H1 (cell line): ENCODE results near the gene GTF2E1. TPM values are rescaled to one million over a fixed set of nuclear protein-coding genes. Genes with fewer than 3 reads are reported as not detected.

Source experiments
- CTCF ChIA-PET: fragments of 300-600 bp; sonication (Branson Sonifier 250); formaldehyde crosslinking; loops from one replicate; lab custom pipeline; 2021; ENCODE audit not compliant: partially characterized antibody; lab: Charles Lee
- POLR2A ChIA-PET: fragments of 300-600 bp; sonication (Branson Sonifier 250); formaldehyde crosslinking; loops from one replicate; lab custom pipeline; 2021; ENCODE audit warnings: inconsistent platforms; ENCODE audit not compliant: partially characterized antibody; lab: Charles Lee
- DNase-seq, 2 experiments: peaks; one replicate each; pipeline versions ENCODE4 v3.0.0 to v3.0.0-alpha.2; 2010 to 2022; ENCODE audit warnings: low spot score in 2 of 2, low read depth in 1 of 2, mixed read lengths in 1 of 2
- FAIRE-seq: peaks from 2 replicates; lab custom pipeline; 2011; peaks lifted over from hg19 to GRCh38; lab: Jason Lieb, UNC
- H2AFZ ChIP-seq: 2 replicates; pipeline ENCODE4 v1.8.1; 2012; ENCODE audit warnings: low read length, inconsistent platforms
- H2AK5ac ChIP-seq: 2 replicates; pipeline ENCODE4 v1.6.1; 2013; ENCODE audit warnings: low read depth, low read length
- H2BK120ac ChIP-seq: replicated peaks from 2 replicates; pipeline ENCODE3; 2013; ENCODE audit warnings: low read depth, low read length, inconsistent platforms
- H2BK12ac ChIP-seq: 2 replicates; pipeline ENCODE4 v1.6.1; 2013; ENCODE audit warnings: low read depth, low read length
- H2BK15ac ChIP-seq: 2 replicates; pipeline ENCODE4 v1.6.1; 2013; ENCODE audit warnings: low read length
- H2BK20ac ChIP-seq: 2 replicates; pipeline ENCODE4 v1.6.1; 2013; ENCODE audit warnings: low read length
- H2BK5ac ChIP-seq: 2 replicates; pipeline ENCODE4 v1.6.1; 2013; ENCODE audit warnings: low read depth, low read length
- H3K14ac ChIP-seq: 2 replicates; pipeline ENCODE4 v1.6.1; 2013; ENCODE audit warnings: inconsistent platforms; ENCODE audit not compliant: insufficient read length
- H3K18ac ChIP-seq: 2 replicates; pipeline ENCODE4 v1.6.1; 2013; ENCODE audit warnings: low read length; ENCODE audit errors: extremely low read depth
- H3K23ac ChIP-seq: 2 replicates; pipeline ENCODE4 v1.6.1; 2013; ENCODE audit warnings: inconsistent platforms; ENCODE audit not compliant: insufficient read length
- H3K23me2 ChIP-seq: 2 replicates; pipeline ENCODE4 v1.6.1; 2013; ENCODE audit warnings: low read depth, low read length
- H3K27ac ChIP-seq: 2 replicates; pipeline ENCODE4 v1.6.1; 2011; ENCODE audit warnings: low read depth, low read length, inconsistent platforms
- H3K27me3 ChIP-seq, 4 experiments: replicated peaks in 1 of 4; 1 replicate in 1 of 4; 2 replicates in 3 of 4; pipeline versions ENCODE4 v1.6.1 to v1.8.1; 2011 to 2013; ENCODE audit warnings: low read length in 3 of 4, mild to moderate bottlenecking in 3 of 4, inconsistent platforms in 2 of 4, mixed read lengths in 2 of 4, moderate library complexity in 1 of 4; ENCODE audit not compliant: control insufficient read depth in 3 of 4, insufficient read depth in 3 of 4; ENCODE audit errors: extremely low read depth in 1 of 4
- H3K36me3 ChIP-seq, 4 experiments: 2 replicates each; pipeline versions ENCODE4 v1.6.1 to v1.8.1; 2011 to 2013; ENCODE audit warnings: mild to moderate bottlenecking in 4 of 4, low read length in 3 of 4, moderate library complexity in 2 of 4, control low read depth in 1 of 4, inconsistent platforms in 1 of 4; ENCODE audit not compliant: insufficient read depth in 4 of 4, control insufficient read depth in 2 of 4
- H3K4ac ChIP-seq: replicated peaks from 2 replicates; pipeline ENCODE3; 2013; ENCODE audit warnings: low read length, low read depth, mixed read lengths, inconsistent platforms; ENCODE audit not compliant: insufficient read length
- H3K4me1 ChIP-seq, 4 experiments: replicated peaks in 1 of 4; 1 replicate in 1 of 4; 2 replicates in 3 of 4; pipeline versions ENCODE4 v1.6.1 to v1.8.1; 2011 to 2013; ENCODE audit warnings: low read length in 3 of 4, inconsistent platforms in 2 of 4, mixed read lengths in 1 of 4; ENCODE audit not compliant: insufficient read depth in 4 of 4, control insufficient read depth in 3 of 4
- H3K4me2 ChIP-seq, 2 experiments: 2 replicates each; pipeline versions ENCODE4 v1.6.1 to v1.8.1; 2011 to 2013; ENCODE audit warnings: low read depth in 2 of 2, low read length in 2 of 2, control low read depth in 1 of 2, inconsistent platforms in 1 of 2, mild to moderate bottlenecking in 1 of 2; ENCODE audit not compliant: insufficient read depth in 1 of 2
- H3K4me3 ChIP-seq, 4 experiments: fragments of 200-600, 300-600 bp in 1 of 4; sonication (generic), shearing (Covaris generic), sonication (Bioruptor Twin) in 1 of 4; 2 replicates each; pipeline versions ENCODE4 v1.5.1 to v1.8.1; 2011 to 2016; ENCODE audit warnings: low read length in 4 of 4, low read depth in 3 of 4, control low read depth in 2 of 4, inconsistent platforms in 2 of 4, mild to moderate bottlenecking in 2 of 4, mixed read lengths in 1 of 4, moderate library complexity in 1 of 4; ENCODE audit not compliant: insufficient read depth in 2 of 4; ENCODE audit errors: extremely low read depth in 1 of 4
- H3K56ac ChIP-seq: replicated peaks from 2 replicates; pipeline ENCODE3; 2013; ENCODE audit warnings: low read depth, mild to moderate bottlenecking, mixed read lengths, low read length, inconsistent platforms; ENCODE audit not compliant: insufficient read length
- H3K79me1 ChIP-seq: 2 replicates; pipeline ENCODE4 v1.6.1; 2013; ENCODE audit warnings: low read depth, low read length, control low read depth
- H3K79me2 ChIP-seq, 2 experiments: 2 replicates each; pipeline versions ENCODE4 v1.6.1 to v1.8.1; 2012 to 2013; ENCODE audit warnings: low read length in 2 of 2, mild to moderate bottlenecking in 2 of 2, inconsistent platforms in 1 of 2; ENCODE audit not compliant: insufficient read depth in 2 of 2, control insufficient read depth in 1 of 2
- H3K9ac ChIP-seq, 4 experiments: replicated peaks in 1 of 4; 1 replicate in 1 of 4; 2 replicates in 3 of 4; pipeline versions ENCODE4 v1.6.1 to v1.8.1; 2011 to 2013; ENCODE audit warnings: low read depth in 3 of 4, low read length in 3 of 4, control low read depth in 2 of 4, mild to moderate bottlenecking in 2 of 4, moderate library complexity in 2 of 4, inconsistent platforms in 1 of 4; ENCODE audit errors: extremely low read depth in 1 of 4
- H3K9me3 ChIP-seq, 2 experiments: 2 replicates each; pipeline versions ENCODE4 v1.6.1 to v1.8.1; 2012 to 2013; ENCODE audit warnings: mild to moderate bottlenecking in 2 of 2, moderate library complexity in 2 of 2, control low read depth in 1 of 2, inconsistent platforms in 1 of 2, low read depth in 1 of 2, low read length in 1 of 2, mixed read lengths in 1 of 2; ENCODE audit not compliant: insufficient read depth in 2 of 2
- H4K20me1 ChIP-seq, 2 experiments: replicated peaks in 1 of 2; 2 replicates each; pipeline versions ENCODE3 to v1.8.1; 2011 to 2013; ENCODE audit warnings: inconsistent platforms in 2 of 2, low read length in 2 of 2, mild to moderate bottlenecking in 1 of 2; ENCODE audit not compliant: insufficient read depth in 2 of 2, control insufficient read depth in 1 of 2
- H4K5ac ChIP-seq: 2 replicates; pipeline ENCODE4 v1.6.1; 2013; ENCODE audit warnings: low read length, low read depth, mixed read lengths, inconsistent platforms; ENCODE audit not compliant: insufficient read length
- H4K8ac ChIP-seq: 2 replicates; pipeline ENCODE4 v1.8.0; 2013; ENCODE audit warnings: mild to moderate bottlenecking, moderate library complexity, low read length, inconsistent platforms; ENCODE audit not compliant: insufficient read depth; ENCODE audit errors: extremely low read depth
- H4K91ac ChIP-seq: replicated peaks from 2 replicates; pipeline ENCODE3; 2013; ENCODE audit warnings: low read length, mixed read lengths, inconsistent platforms; ENCODE audit not compliant: insufficient read length
- KDM1A ChIP-seq: fragments of 200-600, 300-600 bp; sonication (generic); IDR thresholded peaks from 2 replicates; pipeline ENCODE4 v1.7.1; 2016; ENCODE audit warnings: mild to moderate bottlenecking, low read length, borderline replicate concordance
- RBBP5 ChIP-seq: IDR thresholded peaks from 2 replicates; pipeline ENCODE4 v1.7.1; 2012; ENCODE audit warnings: low read depth, mild to moderate bottlenecking, inconsistent platforms, low read length, moderate library complexity, borderline replicate concordance
- SIX5 ChIP-seq: IDR thresholded peaks from 2 replicates; pipeline ENCODE4 v1.6.1; 2011; ENCODE audit warnings: mild to moderate bottlenecking, low read depth, low read length
- SRF ChIP-seq: IDR thresholded peaks from 2 replicates; pipeline ENCODE4 v1.6.1; 2011; ENCODE audit warnings: mild to moderate bottlenecking, low read depth, low read length, moderate library complexity
- YY1 ChIP-seq: IDR thresholded peaks from 2 replicates; pipeline ENCODE4 v1.6.1; 2011; ENCODE audit warnings: low read depth, mild to moderate bottlenecking, low read length
- WGBS, 2 experiments: shearing (Covaris generic) in 1 of 2; methylation state at CpG; one replicate each; pipeline versions ENCODE4 v1.1.6 to v1.1.7; 2013 to 2015; ENCODE audit warnings: low lambda C conversion rate in 2 of 2, mixed read lengths in 2 of 2, inconsistent platforms in 1 of 2, low coverage in 1 of 2, missing lambda C conversion rate in 1 of 2; ENCODE audit not compliant: insufficient replicate concordance in 2 of 2, insufficient coverage in 1 of 2, insufficient read length in 1 of 2; ENCODE audit errors: extremely low coverage in 1 of 2, missing lambda C conversion rate in 1 of 2; 5-methylcytosine and 5-hydroxymethylcytosine counted together
- polyA plus RNA-seq, 7 experiments: library from polyadenylated mRNA; depleted of rRNA in 3 of 7; stranded (reverse) in 5 of 7; unstranded in 2 of 7; fragments of >200 nt in 5 of 7; fragments of 200-250 nt in 2 of 7; gene quantifications; 1 replicate in 5 of 7; 2 replicates in 1 of 7; 4 replicates in 1 of 7; pipeline versions ENCODE4 v1.2.1 to v1.2.3, GENCODE V29; 2011 to 2013; ENCODE audit warnings: missing spikeins in 2 of 7, mixed read lengths in 2 of 7
- total RNA-seq: library from RNA; stranded (reverse); fragmentation: NEBNext Ultra II Directional; extraction: Animal tissue kit (Norgen Biotek cat#: 25700); gene quantifications from 2 replicates; pipeline ENCODE4 v1.2.1, GENCODE V29; 2021
- TF ChIP-seq, protein P1 (sequence below): IDR thresholded peaks from 2 replicates; pipeline ENCODE4 v1.6.1; 2012; ENCODE audit warnings: inconsistent platforms
- TF ChIP-seq, protein P2 (sequence below): IDR thresholded peaks from 2 replicates; pipeline ENCODE4 v1.6.1; 2011; ENCODE audit warnings: low read length, improper control_type of control experiment

GTF2E1 gene
- total and polyA plus RNA-seq, 2 of the 8 experiments (the other 6 are each of a cell fraction or from before 2014, with no cell fraction given) = 37.4 to 73.3 TPM

DNA sequence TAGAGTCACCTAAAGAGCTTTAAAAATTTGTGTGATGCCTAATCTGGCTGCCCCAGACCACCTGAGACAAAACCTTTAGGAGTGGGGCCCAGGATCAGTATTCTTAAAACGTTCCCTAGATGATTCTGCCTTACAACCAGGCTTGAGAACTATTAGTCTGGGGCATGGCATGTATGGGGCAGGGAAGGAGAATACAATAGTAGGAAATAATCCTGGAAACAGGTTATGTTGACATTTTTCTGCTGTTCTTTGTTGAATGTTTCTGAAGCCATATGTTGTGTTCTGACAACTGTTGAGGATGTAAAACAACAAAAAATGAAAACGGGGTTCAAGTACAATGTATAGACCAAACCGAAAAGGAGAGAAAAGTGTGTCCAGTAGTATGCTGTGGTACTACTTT, 2.9 kb downstream of the GTF2E1 start:
- CTCF ChIA-PET = no interaction called here

More for the DNA sequence above, 2.9 kb downstream of the GTF2E1 start:
- Histone ChIP-seq H3K4ac (no peak overlapping the region), H4K8ac (no peak overlapping the region), H3K9me3 (peaks cover 0 to 6% of the 10 kb centered on the region in 2 experiments; a peak in 1 of 4 replicates)
- TF ChIP-seq YY1 (no peak), SIX5 (no peak), SRF (no peak), KDM1A (no peak), RBBP5 (no peak)
- TF ChIP-seq, protein P1, sequence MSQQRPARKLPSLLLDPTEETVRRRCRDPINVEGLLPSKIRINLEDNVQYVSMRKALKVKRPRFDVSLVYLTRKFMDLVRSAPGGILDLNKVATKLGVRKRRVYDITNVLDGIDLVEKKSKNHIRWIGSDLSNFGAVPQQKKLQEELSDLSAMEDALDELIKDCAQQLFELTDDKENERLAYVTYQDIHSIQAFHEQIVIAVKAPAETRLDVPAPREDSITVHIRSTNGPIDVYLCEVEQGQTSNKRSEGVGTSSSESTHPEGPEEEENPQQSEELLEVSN = no peak
- TF ChIP-seq, protein P2, sequence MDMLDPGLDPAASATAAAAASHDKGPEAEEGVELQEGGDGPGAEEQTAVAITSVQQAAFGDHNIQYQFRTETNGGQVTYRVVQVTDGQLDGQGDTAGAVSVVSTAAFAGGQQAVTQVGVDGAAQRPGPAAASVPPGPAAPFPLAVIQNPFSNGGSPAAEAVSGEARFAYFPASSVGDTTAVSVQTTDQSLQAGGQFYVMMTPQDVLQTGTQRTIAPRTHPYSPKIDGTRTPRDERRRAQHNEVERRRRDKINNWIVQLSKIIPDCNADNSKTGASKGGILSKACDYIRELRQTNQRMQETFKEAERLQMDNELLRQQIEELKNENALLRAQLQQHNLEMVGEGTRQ = no peak
- TF ChIP-seq, all 59 proteins: peak for 0
- H3K4me3 ChIP-seq = no peak overlapping the region
- H3K36me3 ChIP-seq = peaks cover 0 to 14% (median under 1%) of the 10 kb centered on the region in 4 experiments; a peak in 6 of 8 replicates
- H3K27me3 ChIP-seq = no peaks in the 10 kb centered on the region
- H2AK5ac ChIP-seq = no peak overlapping the region
- FAIRE-seq = no peak
- no peak overlapping the region for H3K56ac ChIP-seq
- peaks cover 12% of the 10 kb centered on the region for H3K23me2 ChIP-seq
- no peak overlapping the region for H2BK5ac ChIP-seq
- no peak overlapping the region for H3K23ac ChIP-seq
- peaks cover 8% of the 10 kb centered on the region for H3K79me1 ChIP-seq
- 93% methylated on average over 3 of the region's 3 CpGs; no CpG with 5 or more reads in 1 of the 2 experiments for WGBS, 2 experiments
- H2BK12ac ChIP-seq = no peak overlapping the region
- H2BK15ac ChIP-seq = no peak overlapping the region
- H3K18ac ChIP-seq = no peak overlapping the region
- H3K27ac ChIP-seq = no peak overlapping the region; the same call in 1 of the 2 replicates
- no peak overlapping the region for H2AFZ ChIP-seq
- H3K9ac ChIP-seq = no peak overlapping the region
- DNase-seq = no peak
- H4K91ac ChIP-seq = no peak overlapping the region
- no peaks in the 10 kb centered on the region for H4K20me1 ChIP-seq
- H3K4me2 ChIP-seq = no peak overlapping the region; a peak in 1 of 4 replicates
- no peak overlapping the region for H4K5ac ChIP-seq
- no peak overlapping the region for H2BK120ac ChIP-seq
- H3K79me2 ChIP-seq = peaks cover 23 to 61% of the 10 kb centered on the region in 2 experiments
- H3K4me1 ChIP-seq = peaks cover 3 to 12% (median 7%) of the 10 kb centered on the region in 4 experiments; a peak in 6 of 7 replicates
- H2BK20ac ChIP-seq = no peak overlapping the region
- no peak overlapping the region for H3K14ac ChIP-seq
- POLR2A ChIA-PET = no interaction called here
